HepG2 (cell line): ENCODE results near the gene WNT5B. TPM values are rescaled to one million over a fixed set of nuclear protein-coding genes. Genes with fewer than 3 reads are reported as not detected.
A peak's percentile ranks its signal among the peaks of the same experiment; 100 is the strongest.

Experiments
- AHR ChIP-seq: IDR thresholded peaks from 2 replicates; pipeline ENCODE4 v1.6.1; 2018; ENCODE audit warnings: missing genetic modification reagents, missing compliant biosample characterization
- ATAD3A ChIP-seq: sonication (generic); formaldehyde crosslinking; IDR thresholded peaks from 2 replicates; pipeline ENCODE4 v1.4.0; 2020; ENCODE audit warnings: missing genetic modification reagents
- FOXK1 ChIP-seq: sonication (generic); formaldehyde crosslinking; IDR thresholded peaks from 2 replicates; pipeline ENCODE4 v1.4.0; 2020; ENCODE audit warnings: low read depth, missing genetic modification reagents, borderline replicate concordance
- GTF3A ChIP-seq: sonication (generic); formaldehyde crosslinking; conservative IDR thresholded peaks from 2 replicates; pipeline ENCODE4 v1.4.0; 2020; ENCODE audit warnings: mild to moderate bottlenecking, missing genetic modification reagents
- HNRNPL ChIP-seq: fragments of 200-400 bp; formaldehyde crosslinking; IDR thresholded peaks from 2 replicates; pipeline ENCODE4 v1.6.1; 2017; ENCODE audit warnings: mild to moderate bottlenecking, low read depth, low read length
- HOMEZ ChIP-seq: IDR thresholded peaks from 2 replicates; pipeline ENCODE4 v1.6.1; 2016; ENCODE audit warnings: low read depth
- KLF9 ChIP-seq: IDR thresholded peaks from 2 replicates; pipeline ENCODE4 v1.6.1; 2016; ENCODE audit warnings: low read depth
- PATZ1 ChIP-seq: sonication (generic); formaldehyde crosslinking; IDR thresholded peaks from 2 replicates; pipeline ENCODE4 v1.4.0; 2020; ENCODE audit warnings: missing genetic modification reagents
- PRMT3 ChIP-seq: sonication (generic); formaldehyde crosslinking; IDR thresholded peaks from 2 replicates; pipeline ENCODE4 v1.8.1; 2022; ENCODE audit warnings: low read depth, mild to moderate bottlenecking, moderate library complexity, missing genetic modification reagents, borderline replicate concordance
- ZNF687 ChIP-seq: sonication (generic); formaldehyde crosslinking; IDR thresholded peaks from 2 replicates; pipeline ENCODE4 v1.5.1; 2020; ENCODE audit warnings: mild to moderate bottlenecking, missing genetic modification reagents, moderate library complexity
- polyA plus RNA-seq, 8 experiments: library from polyadenylated mRNA; depleted of rRNA in 3 of 8; stranded (reverse) in 7 of 8; unstranded in 1 of 8; fragments of >200 nt; fragmentation: Illumina TruSeq in 4 of 8; extraction: Trizol in 4 of 8; gene quantifications; 2 replicates each; pipeline versions ENCODE4 v1.2.1 to v1.2.3, GENCODE V29; 2011 to 2016; ENCODE audit warnings: low read depth in 4 of 8, missing spikeins in 1 of 8, mixed read lengths in 1 of 8; ENCODE audit not compliant: insufficient read depth in 1 of 8
- total RNA-seq, 5 experiments: library from RNA; depleted of rRNA; stranded (reverse); fragments of >200 nt; fragmentation: Illumina TruSeq; extraction: Trizol; gene quantifications; 2 replicates each; pipeline ENCODE4 v1.2.3, GENCODE V29; 2016; ENCODE audit warnings: low read depth in 1 of 5
- TF ChIP-seq, protein P1 (sequence below): sonication (generic); formaldehyde crosslinking; IDR thresholded peaks from one replicate; pipeline ENCODE4 v1.5.1; 2020; ENCODE audit warnings: mild to moderate bottlenecking, missing genetic modification reagents; ENCODE audit errors: not compliant biosample characterization

WNT5B gene
- total and polyA plus RNA-seq, 2 of the 13 experiments (the other 11 are each of a cell fraction or from before 2014, with no cell fraction given), result 0.04 TPM; not detected in 1

DNA sequence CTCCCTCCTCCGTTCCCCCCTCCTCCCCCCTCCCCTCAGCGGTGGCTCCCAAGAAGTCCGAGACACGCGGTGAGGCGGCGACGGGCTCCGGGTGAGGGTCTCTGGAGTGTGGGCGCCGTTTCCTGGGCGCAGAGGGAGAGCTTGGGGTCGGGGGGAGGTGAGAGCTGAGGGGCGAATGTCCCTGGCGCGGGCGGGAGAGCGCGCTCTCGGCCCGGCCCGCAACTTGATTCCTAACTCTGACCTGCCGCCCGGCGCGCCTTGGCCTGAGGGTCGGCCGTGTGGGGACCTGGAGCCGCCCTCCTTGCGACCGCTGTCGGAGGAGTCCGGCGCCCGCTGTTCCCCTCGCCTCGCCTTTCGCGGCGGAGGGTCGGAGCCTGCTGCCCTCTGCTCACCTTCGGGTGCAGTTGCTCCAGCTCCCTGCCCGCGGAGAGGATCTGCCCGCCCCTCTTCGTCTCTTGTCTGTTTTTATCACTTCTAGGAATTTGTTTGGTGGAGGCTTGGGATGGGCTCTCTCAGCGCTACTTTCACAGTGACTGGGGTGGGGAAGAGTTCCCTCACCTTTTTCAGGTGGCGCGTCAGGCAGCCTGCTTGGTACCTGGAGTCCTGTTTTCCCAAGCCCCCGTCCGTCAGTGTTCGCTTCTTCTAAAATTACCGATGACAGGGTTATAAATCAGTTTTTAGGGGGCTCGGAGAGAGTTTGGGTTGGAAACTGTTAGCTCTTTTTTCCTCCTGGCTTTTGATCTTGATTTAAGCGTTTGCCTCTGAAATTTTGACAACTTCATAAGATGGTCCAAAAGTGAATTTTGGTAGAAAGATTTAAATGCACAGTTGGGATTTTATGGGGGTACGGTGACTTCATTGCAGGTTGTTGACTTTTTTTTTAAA is 62.3 kb downstream of the WNT5B start (continued):
- TF ChIP-seq PATZ1 (CRISPR knock-in tag), result 0 out of 2 replicates have a peak, but pooled peaks have one; percentile 6
- TF ChIP-seq AHR (CRISPR knock-in tag), result 0 out of 2 replicates have a peak, but pooled peaks have one; percentile 4
- TF ChIP-seq HNRNPL, result 0 out of 2 replicates have a peak, but pooled peaks have one; percentile 29
- TF ChIP-seq FOXK1 (CRISPR knock-in tag), result no peak
- TF ChIP-seq, protein P1, sequence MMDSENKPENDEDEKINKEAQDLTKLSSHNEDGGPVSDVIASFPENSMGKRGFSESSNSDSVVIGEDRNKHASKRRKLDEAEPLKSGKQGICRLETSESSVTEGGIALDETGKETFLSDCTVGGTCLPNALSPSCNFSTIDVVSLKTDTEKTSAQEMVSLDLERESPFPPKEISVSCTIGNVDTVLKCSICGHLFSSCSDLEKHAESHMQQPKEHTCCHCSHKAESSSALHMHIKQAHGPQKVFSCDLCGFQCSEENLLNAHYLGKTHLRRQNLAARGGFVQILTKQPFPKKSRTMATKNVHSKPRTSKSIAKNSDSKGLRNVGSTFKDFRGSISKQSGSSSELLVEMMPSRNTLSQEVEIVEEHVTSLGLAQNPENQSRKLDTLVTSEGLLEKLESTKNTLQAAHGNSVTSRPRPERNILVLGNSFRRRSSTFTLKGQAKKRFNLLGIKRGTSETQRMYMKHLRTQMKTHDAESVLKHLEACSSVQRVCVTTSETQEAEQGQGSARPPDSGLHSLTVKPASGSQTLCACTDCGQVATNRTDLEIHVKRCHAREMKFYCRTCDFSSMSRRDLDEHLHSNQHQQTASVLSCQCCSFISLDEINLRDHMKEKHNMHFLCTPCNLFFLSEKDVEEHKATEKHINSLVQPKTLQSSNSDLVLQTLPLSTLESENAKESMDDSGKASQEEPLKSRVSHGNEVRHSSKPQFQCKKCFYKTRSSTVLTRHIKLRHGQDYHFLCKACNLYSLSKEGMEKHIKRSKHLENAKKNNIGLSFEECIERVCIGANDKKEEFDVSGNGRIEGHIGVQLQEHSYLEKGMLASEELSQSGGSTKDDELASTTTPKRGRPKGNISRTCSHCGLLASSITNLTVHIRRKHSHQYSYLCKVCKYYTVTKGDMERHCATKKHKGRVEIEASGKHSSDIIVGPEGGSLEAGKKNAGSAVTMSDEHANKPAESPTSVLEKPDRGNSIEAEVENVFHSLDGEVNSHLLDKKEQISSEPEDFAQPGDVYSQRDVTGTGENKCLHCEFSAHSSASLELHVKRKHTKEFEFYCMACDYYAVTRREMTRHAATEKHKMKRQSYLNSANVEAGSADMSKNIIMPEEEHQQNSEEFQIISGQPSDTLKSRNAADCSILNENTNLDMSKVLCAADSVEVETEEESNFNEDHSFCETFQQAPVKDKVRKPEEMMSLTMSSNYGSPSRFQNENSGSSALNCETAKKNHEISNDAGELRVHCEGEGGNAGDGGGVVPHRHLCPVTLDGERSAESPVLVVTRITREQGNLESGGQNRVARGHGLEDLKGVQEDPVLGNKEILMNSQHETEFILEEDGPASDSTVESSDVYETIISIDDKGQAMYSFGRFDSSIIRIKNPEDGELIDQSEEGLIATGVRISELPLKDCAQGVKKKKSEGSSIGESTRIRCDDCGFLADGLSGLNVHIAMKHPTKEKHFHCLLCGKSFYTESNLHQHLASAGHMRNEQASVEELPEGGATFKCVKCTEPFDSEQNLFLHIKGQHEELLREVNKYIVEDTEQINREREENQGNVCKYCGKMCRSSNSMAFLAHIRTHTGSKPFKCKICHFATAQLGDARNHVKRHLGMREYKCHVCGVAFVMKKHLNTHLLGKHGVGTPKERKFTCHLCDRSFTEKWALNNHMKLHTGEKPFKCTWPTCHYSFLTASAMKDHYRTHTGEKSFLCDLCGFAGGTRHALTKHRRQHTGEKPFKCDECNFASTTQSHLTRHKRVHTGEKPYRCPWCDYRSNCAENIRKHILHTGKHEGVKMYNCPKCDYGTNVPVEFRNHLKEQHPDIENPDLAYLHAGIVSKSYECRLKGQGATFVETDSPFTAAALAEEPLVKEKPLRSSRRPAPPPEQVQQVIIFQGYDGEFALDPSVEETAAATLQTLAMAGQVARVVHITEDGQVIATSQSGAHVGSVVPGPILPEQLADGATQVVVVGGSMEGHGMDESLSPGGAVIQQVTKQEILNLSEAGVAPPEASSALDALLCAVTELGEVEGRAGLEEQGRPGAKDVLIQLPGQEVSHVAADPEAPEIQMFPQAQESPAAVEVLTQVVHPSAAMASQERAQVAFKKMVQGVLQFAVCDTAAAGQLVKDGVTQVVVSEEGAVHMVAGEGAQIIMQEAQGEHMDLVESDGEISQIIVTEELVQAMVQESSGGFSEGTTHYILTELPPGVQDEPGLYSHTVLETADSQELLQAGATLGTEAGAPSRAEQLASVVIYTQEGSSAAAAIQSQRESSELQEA (CRISPR knock-in tag), result no peak
- 0 out of 2 replicates have a peak, but pooled peaks have one; percentile 70 for TF ChIP-seq ATAD3A (CRISPR knock-in tag)
- TF ChIP-seq HOMEZ, result no peak
- no peak; the same call in 1 of the 2 replicates for TF ChIP-seq PRMT3 (CRISPR knock-in tag)
- TF ChIP-seq GTF3A (CRISPR knock-in tag), result no peak
- 0 out of 2 replicates have a peak, but pooled peaks have one; percentile 1 for TF ChIP-seq KLF9 (CRISPR knock-in tag)
- TF ChIP-seq ZNF687 (CRISPR knock-in tag), result peak; percentile 70
